ENCODE data around the gene ARL8A.

- TF ChIP-seq ZFX (IDR thresholded peaks at IDR 0.05; ENCODE audit: borderline replicate concordance), result no peak
- peak; percentile 96 for TF ChIP-seq CTCF (IDR thresholded peaks at IDR 0.05)
These were observed 44.7 kb upstream of the ARL8A start for GRCh38 chr1:202189001-202189790.

Measured in 22Rv1 (cell line).